Measurements from ENCODE around the gene ADAMTS19. TPM values are rescaled to one million over a fixed set of nuclear protein-coding genes. Genes with fewer than 3 reads are reported as not detected.

The ADAMTS19 gene
- total RNA-seq, 2 experiments from 2014 or later = not detected

- Histone ChIP-seq H3K4me3 (ENCODE audit: low read depth, low read length, poor library complexity, severe bottlenecking) (no peak overlapping the region), H4K20me1 (ENCODE audit: insufficient read depth, low read length) (no peaks in the 10 kb centered on the region), H3K9me2 (ENCODE audit: insufficient read depth, low read length) (no peaks in the 10 kb centered on the region; the same call in 1 of the 2 replicates), H2AFZ (ENCODE audit: low read length) (no peak overlapping the region), H3K4me2 (ENCODE audit: low read length) (no peak overlapping the region), H3K36me3 (ENCODE audit: insufficient read depth, low read length) (no peaks in the 10 kb centered on the region), H3K27ac (ENCODE audit: low read depth, low read length, poor library complexity, severe bottlenecking) (no peak overlapping the region), H3K4me1 (ENCODE audit: insufficient read depth, low read length, poor library complexity, severe bottlenecking) (no peaks in the 10 kb centered on the region), H3K9me3 (ENCODE audit: low read length) (no peaks in the 10 kb centered on the region), H3K79me2 (ENCODE audit: insufficient read depth, low read depth, low read length) (no peaks in the 10 kb centered on the region)
- TF ChIP-seq EZH2phosphoT487 (IDR thresholded peaks at IDR 0.05; ENCODE audit: borderline replicate concordance, low read depth, low read length) (no peak), CTCF (conservative IDR thresholded peaks at IDR 0.05; ENCODE audit: low read length) (no peak)
- ChIA-PET CTCF (ENCODE audit: unreplicated experiment) (no interaction called here), POLR2A (no interaction called here)
- no peak for DNase-seq (ENCODE audit: low spot score)
- intact Hi-C loops (cut with micrococcal nuclease; ENCODE audit: unreplicated experiment) = no loop called here
- BruUV-seq (replicated peaks) = no TSS peak
Measured at GRCh38 chr5:129477532-129477931, 17.4 kb downstream of the ADAMTS19 start.

DNA sequence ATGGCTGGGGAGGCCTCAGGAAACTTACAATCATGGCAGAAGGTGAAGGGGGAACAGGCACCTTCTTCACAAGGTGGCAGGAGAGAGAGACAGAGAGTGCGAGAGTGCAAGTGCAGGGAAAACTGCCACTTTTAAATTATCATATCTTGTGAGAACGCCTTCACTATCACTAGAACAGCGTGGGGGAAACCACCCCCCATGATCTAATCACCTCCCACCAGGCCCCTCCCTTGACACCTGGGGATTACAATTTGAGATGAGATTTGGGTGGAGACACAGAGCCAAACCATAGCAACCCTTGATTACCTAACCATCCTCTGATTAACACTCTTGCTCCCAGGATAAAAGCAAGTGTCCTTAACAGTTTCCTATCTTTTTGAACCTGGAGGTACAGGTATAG, 21.1 kb downstream of the ADAMTS19 start:
- Histone ChIP-seq H4K20me1 (ENCODE audit: insufficient read depth, low read length) (no peaks in the 10 kb centered on the region), H2AFZ (ENCODE audit: low read length) (no peak overlapping the region), H3K4me2 (ENCODE audit: low read length) (no peak overlapping the region), H3K36me3 (ENCODE audit: insufficient read depth, low read length) (no peaks in the 10 kb centered on the region), H3K79me2 (ENCODE audit: insufficient read depth, low read depth, low read length) (no peaks in the 10 kb centered on the region), H3K9me3 (ENCODE audit: low read length) (no peaks in the 10 kb centered on the region), H3K27ac (ENCODE audit: low read depth, low read length, poor library complexity, severe bottlenecking) (no peak overlapping the region), H3K4me3 (ENCODE audit: low read depth, low read length, poor library complexity, severe bottlenecking) (no peak overlapping the region), H3K9me2 (ENCODE audit: insufficient read depth, low read length) (no peaks in the 10 kb centered on the region; the same call in 1 of the 2 replicates), H3K4me1 (ENCODE audit: insufficient read depth, low read length, poor library complexity, severe bottlenecking) (no peaks in the 10 kb centered on the region)
- no TSS peak for BruUV-seq (replicated peaks)
- ChIA-PET CTCF (ENCODE audit: unreplicated experiment) (no interaction called here), POLR2A (no interaction called here)
- intact Hi-C loops (cut with micrococcal nuclease; ENCODE audit: unreplicated experiment) = no loop called here
- no peak for DNase-seq (ENCODE audit: low spot score)
- TF ChIP-seq EZH2phosphoT487 (IDR thresholded peaks at IDR 0.05; ENCODE audit: borderline replicate concordance, low read depth, low read length) (no peak), CTCF (conservative IDR thresholded peaks at IDR 0.05; ENCODE audit: low read length) (no peak)

DNA sequence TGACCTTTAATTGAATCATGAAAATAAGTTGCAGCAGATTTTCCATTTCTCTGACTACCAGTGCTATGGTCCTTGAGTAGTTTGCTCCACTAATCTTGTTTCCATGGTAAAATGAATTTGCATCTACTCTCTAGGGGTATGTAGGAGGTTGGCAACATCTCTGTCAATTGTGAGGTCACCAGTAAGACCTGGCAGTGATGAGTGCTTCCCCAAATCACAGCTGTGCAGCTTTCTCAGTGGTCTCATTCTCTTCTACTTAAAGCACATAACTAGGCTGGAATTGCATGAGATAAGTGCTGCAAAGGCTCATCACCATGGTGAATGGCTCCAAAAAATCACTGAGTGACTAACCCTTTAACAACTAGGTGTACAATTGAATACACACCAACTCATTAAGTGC, 36.3 kb downstream of the ADAMTS19 start:
- no peaks in the 10 kb centered on the region for H3K9me2 ChIP-seq (ENCODE audit: insufficient read depth, low read length)
- intact Hi-C loops (cut with micrococcal nuclease; ENCODE audit: unreplicated experiment) = no loop called here
- H4K20me1 ChIP-seq (ENCODE audit: insufficient read depth, low read length) = no peaks in the 10 kb centered on the region
- no TSS peak for BruUV-seq (replicated peaks)
- ChIA-PET POLR2A (interaction anchor here (0.6 kb wide), 1 partner anchor 1187 kb away, joined by 3 read pairs; no protein-coding TSS in a partner anchor), CTCF (ENCODE audit: unreplicated experiment) (no interaction called here)
- H3K4me3 ChIP-seq (ENCODE audit: low read depth, low read length, poor library complexity, severe bottlenecking) = no peak overlapping the region
- no peaks in the 10 kb centered on the region for H3K36me3 ChIP-seq (ENCODE audit: insufficient read depth, low read length)
- H3K9me3 ChIP-seq (ENCODE audit: low read length) = no peaks in the 10 kb centered on the region
- H3K4me1 ChIP-seq (ENCODE audit: insufficient read depth, low read length, poor library complexity, severe bottlenecking) = no peaks in the 10 kb centered on the region
- no peak for TF ChIP-seq EZH2phosphoT487 (IDR thresholded peaks at IDR 0.05; ENCODE audit: borderline replicate concordance, low read depth, low read length)
- no peak for TF ChIP-seq CTCF (conservative IDR thresholded peaks at IDR 0.05; ENCODE audit: low read length)
- no peak overlapping the region for H3K4me2 ChIP-seq (ENCODE audit: low read length)
- H3K79me2 ChIP-seq (ENCODE audit: insufficient read depth, low read depth, low read length) = no peaks in the 10 kb centered on the region
- H3K27ac ChIP-seq (ENCODE audit: low read depth, low read length, poor library complexity, severe bottlenecking) = no peak overlapping the region
- no peak overlapping the region for H2AFZ ChIP-seq (ENCODE audit: low read length)
- DNase-seq (ENCODE audit: low spot score) = no peak
